ENCODE results near the gene CCDC92. TPM values are rescaled to one million over a fixed set of nuclear protein-coding genes. Genes with fewer than 3 reads are reported as not detected.

The CCDC92 gene
- total and polyA plus RNA-seq, 2 of the 8 experiments (the other 6 are each of a cell fraction or from before 2014, with no cell fraction given) = 0.43 to 0.51 TPM

GRCh38 chr12:123958876-123959275 lies 13.8 kb downstream of the CCDC92 start (continued):
- TF ChIP-seq TBP (IDR thresholded peaks at IDR 0.05; ENCODE audit: low read depth, low read length) (no peak), YY1 (IDR thresholded peaks at IDR 0.05; ENCODE audit: low read depth, low read length) (no peak), RAD21 (IDR thresholded peaks at IDR 0.05 in 1 of 2, conservative IDR thresholded peaks at IDR 0.05 in 1 of 2; ENCODE audit: low read depth in 2 of 2, low read length in 2 of 2) (no peak), BCL11A (IDR thresholded peaks at IDR 0.05; ENCODE audit: low read depth in 2 of 2, low read length in 2 of 2) (no peak), POLR2A (IDR thresholded peaks at IDR 0.05; ENCODE audit: control extremely low read depth in 1 of 2, low read depth in 2 of 2, low read length in 2 of 2) (no peak)
